ENCODE data around the gene CAMKMT. TPM values are rescaled to one million over a fixed set of nuclear protein-coding genes. Genes with fewer than 3 reads are reported as not detected.

CAMKMT gene
- total RNA-seq = 7.5 and 9.1 TPM in 2 replicates

DNA sequence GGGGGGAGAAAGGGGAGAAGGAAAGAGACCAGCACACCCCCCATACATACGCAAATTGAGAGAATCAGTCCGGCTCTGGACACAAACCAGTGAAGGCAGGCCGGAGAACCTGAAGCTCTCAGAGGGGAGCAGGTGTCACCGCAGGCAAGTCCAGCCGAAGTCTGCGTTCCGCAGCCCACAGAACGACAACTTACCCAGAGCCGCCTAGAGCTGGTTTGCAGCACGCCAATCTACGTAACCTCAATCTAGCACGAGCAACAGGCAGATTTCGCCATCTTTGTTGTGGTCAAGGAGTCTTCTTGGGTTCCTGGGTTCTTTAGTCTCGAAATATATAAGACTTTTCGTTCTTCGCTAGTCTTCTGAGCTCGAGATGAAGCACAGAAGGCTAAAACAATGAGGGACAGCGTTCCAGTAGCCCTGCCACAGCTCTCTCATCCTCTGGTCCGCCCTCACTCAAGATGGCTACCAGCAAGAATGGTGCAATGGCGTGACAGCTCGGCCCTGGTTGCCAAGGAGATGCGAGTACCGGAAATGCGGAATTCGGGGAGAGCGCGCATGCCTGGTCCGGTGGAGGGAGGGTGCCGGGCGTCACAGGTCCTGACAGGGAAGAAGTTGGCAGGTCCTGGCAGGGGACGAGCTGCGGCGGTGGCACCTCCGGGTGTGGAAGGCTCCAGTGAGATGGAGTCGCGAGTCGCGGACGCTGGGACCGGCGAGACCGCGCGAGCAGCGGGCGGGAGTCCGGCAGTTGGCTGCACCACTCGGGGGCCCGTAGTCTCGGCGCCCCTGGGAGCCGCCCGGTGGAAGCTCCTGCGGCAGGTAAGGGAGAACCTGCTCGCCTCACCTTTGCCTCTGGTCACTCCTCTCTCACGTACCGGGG lies at the start of gene CAMKMT, which contains the start of gene PREPL:
CAMKMT (plus strand) TSS at position 618 of the 877 bp plus-strand sequence.
PREPL (minus strand) TSS at position 165 of the 877 bp plus-strand sequence. CDS start 15,152 bp downstream, outside the sequence.

Other genes with a start within 250 kb of the CAMKMT start
- 20.6 and 20.8 TPM in 2 replicates for gene PPM1B, start 193.1 kb upstream of the CAMKMT start, total RNA-seq
- not detected in 2 replicates for gene SLC3A1, start 86.5 kb upstream of the CAMKMT start, total RNA-seq
- gene PREPL, start 453 bp upstream of the CAMKMT start, total RNA-seq = 43.0 and 47.7 TPM in 2 replicates